K562 (cell line): ENCODE measurements around the gene CEBPE. TPM values are rescaled to one million over a fixed set of nuclear protein-coding genes. Genes with fewer than 3 reads are reported as not detected.
A peak's percentile ranks its signal among the peaks of the same experiment; 100 is the strongest.

ENCODE experiments used
- ADNP ChIP-seq: fragments of 200-800 bp; sonication (Bioruptor generic); IDR thresholded peaks from 2 replicates; pipeline ENCODE4 v1.6.1; 2016; ENCODE audit warnings: missing genetic modification characterization, missing compliant biosample characterization
- ARID2 ChIP-seq: fragments of 450-650 bp; IDR thresholded peaks from 2 replicates; pipeline ENCODE4 v1.6.1; 2017; ENCODE audit warnings: antibody characterized with exemption, mild to moderate bottlenecking
- ASH1L ChIP-seq: fragments of 450-650 bp; IDR thresholded peaks from 2 replicates; pipeline ENCODE4 v1.6.1; 2018; ENCODE audit warnings: borderline replicate concordance, mild to moderate bottlenecking, low read depth; ENCODE audit not compliant: partially characterized antibody
- ATF1 ChIP-seq, 2 experiments: fragments of 450-650 bp in 1 of 2; IDR thresholded peaks; 2 replicates each; pipeline ENCODE4 v1.6.1; 2016; ENCODE audit warnings: missing compliant biosample characterization in 1 of 2, missing genetic modification characterization in 1 of 2
- BACH1 ChIP-seq: fragments of 200-800 bp; sonication (Bioruptor generic); IDR thresholded peaks from 2 replicates; pipeline ENCODE4 v1.6.1; 2016; ENCODE audit warnings: missing genetic modification characterization, missing compliant biosample characterization
- CGGBP1 ChIP-seq: fragments of 250-450 bp; sonication (Bioruptor Pico); IDR thresholded peaks from 2 replicates; pipeline ENCODE4 v1.9.0; 2021; ENCODE audit warnings: mild to moderate bottlenecking
- COPS2 ChIP-seq: fragments of 450-650 bp; conservative IDR thresholded peaks from 2 replicates; pipeline ENCODE4 v1.6.1; 2016; ENCODE audit warnings: mild to moderate bottlenecking, moderate library complexity
- KDM2B ChIP-seq: fragments of 250-450 bp; sonication (Bioruptor Pico); IDR thresholded peaks from 2 replicates; pipeline ENCODE4 v1.8.0; 2021; ENCODE audit warnings: mild to moderate bottlenecking, moderate library complexity
- LARP7 ChIP-seq: fragments of 450-650 bp; IDR thresholded peaks from 2 replicates; pipeline ENCODE4 v1.6.1; 2016
- NFE2L1 ChIP-seq: fragments of 450-650 bp; IDR thresholded peaks from 2 replicates; pipeline ENCODE4 v1.6.1; 2016; ENCODE audit warnings: missing genetic modification characterization, low read depth, mild to moderate bottlenecking, missing compliant biosample characterization, moderate library complexity, borderline replicate concordance
- NFYB ChIP-seq: IDR thresholded peaks from 2 replicates; pipeline ENCODE4 v1.6.1; 2011; ENCODE audit warnings: mild to moderate bottlenecking, moderate library complexity; ENCODE audit not compliant: insufficient read length; ENCODE audit errors: extremely low read depth
- NRF1 ChIP-seq, 2 experiments: fragments of 450-650 bp; IDR thresholded peaks in 1 of 2; conservative IDR thresholded peaks in 1 of 2; 2 replicates each; pipeline ENCODE4 v1.6.1; 2014; ENCODE audit warnings: mild to moderate bottlenecking in 2 of 2
- OTX1 ChIP-seq: fragments of 450-650 bp; formaldehyde crosslinking; IDR thresholded peaks from 2 replicates; pipeline ENCODE4 v1.4.0; 2022; ENCODE audit warnings: mild to moderate bottlenecking
- ZNF140 ChIP-seq: fragments of 250-450 bp; sonication (Bioruptor Pico); IDR thresholded peaks from 2 replicates; pipeline ENCODE4 v1.8.0; 2021; ENCODE audit warnings: moderate library complexity, mild to moderate bottlenecking, inconsistent platforms
- ZNF592 ChIP-seq: fragments of 450-650 bp; IDR thresholded peaks from 2 replicates; pipeline ENCODE4 v1.6.1; 2017; ENCODE audit warnings: antibody characterized with exemption, mild to moderate bottlenecking
- ZNF76 ChIP-seq: fragments of 250-450 bp; sonication (Bioruptor Pico); IDR thresholded peaks from 2 replicates; pipeline ENCODE4 v1.4.0; 2020; ENCODE audit warnings: mild to moderate bottlenecking, moderate library complexity, borderline replicate concordance
- ZNF780A ChIP-seq: fragments of 250-450 bp; sonication (Bioruptor Pico); IDR thresholded peaks from 2 replicates; pipeline ENCODE4 v1.5.0; 2021; ENCODE audit warnings: mild to moderate bottlenecking
- polyA plus RNA-seq, 8 experiments: library from polyadenylated mRNA; depleted of rRNA in 4 of 8; stranded (reverse) in 5 of 8; unstranded in 3 of 8; fragments of >200 nt; fragmentation: Nextera tagmentation in 2 of 8; fragmentation: Illumina TruSeq in 1 of 8; extraction: Ambion mirVana in 2 of 8; extraction: Trizol in 1 of 8; gene quantifications; 2 replicates each; pipeline versions ENCODE4 v1.2.1 to v1.2.3, GENCODE V29; 2011 to 2014; ENCODE audit warnings: inconsistent platforms in 1 of 8, missing spikeins in 1 of 8
- total RNA-seq, 7 experiments: library from RNA; depleted of rRNA in 6 of 7; stranded (reverse); fragments of >200 nt in 6 of 7; fragmentation: Illumina TruSeq in 2 of 7; extraction: Trizol in 2 of 7; gene quantifications; 2 replicates each; pipeline versions ENCODE4 v1.2.1 to v1.2.3, GENCODE V29; 2011 to 2021; ENCODE audit warnings: low replicate concordance in 1 of 7
- TF ChIP-seq, protein P1 (sequence below): sonication (generic); formaldehyde crosslinking; IDR thresholded peaks from 2 replicates; pipeline ENCODE4 v1.8.0; 2022; ENCODE audit warnings: mild to moderate bottlenecking, missing genetic modification reagents
- TF ChIP-seq, protein P2 (sequence below), 2 experiments: IDR thresholded peaks; 2 replicates each; pipeline ENCODE4 v1.6.1; 2012; ENCODE audit warnings: improper control_type of control experiment in 2 of 2, low read depth in 2 of 2, low read length in 2 of 2, borderline replicate concordance in 1 of 2
- TF ChIP-seq, protein P3 (sequence below): sonication (generic); formaldehyde crosslinking; IDR thresholded peaks from 2 replicates; pipeline ENCODE4 v1.8.0; 2022; ENCODE audit warnings: mild to moderate bottlenecking, missing genetic modification reagents

The CEBPE gene
- total and polyA plus RNA-seq, 9 of the 15 experiments (the other 6 are each of a cell fraction or from before 2014, with no cell fraction given) = 0.09 to 0.15 (median 0.13) TPM; not detected in 6

DNA sequence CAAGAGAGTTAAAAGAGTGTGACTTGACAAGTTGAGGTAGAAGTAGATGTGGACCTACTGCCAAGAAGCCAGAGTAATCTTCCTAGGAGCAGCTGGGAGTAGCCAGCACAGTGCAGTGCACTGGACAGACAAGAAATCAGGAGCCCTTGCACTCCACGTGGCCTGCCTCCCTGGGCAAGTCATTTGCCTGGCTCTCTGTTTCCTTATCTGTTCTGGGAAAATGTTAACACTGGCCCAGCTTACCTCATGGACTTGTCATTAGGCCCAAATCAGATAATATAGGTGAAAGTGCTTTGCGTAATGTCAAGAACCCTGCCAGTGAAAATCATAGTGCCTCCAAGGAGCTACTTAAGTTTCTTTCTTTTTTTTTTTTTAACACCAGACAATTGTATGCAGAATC is 45.2 kb upstream of the CEBPE start (continued):
- TF ChIP-seq, protein P1, sequence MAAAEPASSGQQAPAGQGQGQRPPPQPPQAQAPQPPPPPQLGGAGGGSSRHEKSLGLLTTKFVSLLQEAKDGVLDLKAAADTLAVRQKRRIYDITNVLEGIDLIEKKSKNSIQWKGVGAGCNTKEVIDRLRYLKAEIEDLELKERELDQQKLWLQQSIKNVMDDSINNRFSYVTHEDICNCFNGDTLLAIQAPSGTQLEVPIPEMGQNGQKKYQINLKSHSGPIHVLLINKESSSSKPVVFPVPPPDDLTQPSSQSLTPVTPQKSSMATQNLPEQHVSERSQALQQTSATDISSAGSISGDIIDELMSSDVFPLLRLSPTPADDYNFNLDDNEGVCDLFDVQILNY = no peak
- TF ChIP-seq NRF1 (conservative IDR thresholded peaks at IDR 0.05 in 1 of 2, IDR thresholded peaks at IDR 0.05 in 1 of 2) (peak; percentile 58 to 63; a peak in 3 of 4 replicates), CGGBP1 (CRISPR knock-in tag) (no peak), ATF1 (CRISPR knock-in tag; IDR thresholded peaks at IDR 0.05) (no peak), ATF1 (tag; IDR thresholded peaks at IDR 0.05) (peak; percentile 63), ZNF592 (peak; percentile 93), NFE2L1 (tag) (no peak), ZNF780A (CRISPR knock-in tag) (no peak), ADNP (tag) (0 out of 2 replicates have a peak, but pooled peaks have one; percentile 32), LARP7 (no peak), ZNF76 (CRISPR knock-in tag) (no peak), NFYB (no peak), ARID2 (no peak), COPS2 (no peak), KDM2B (CRISPR knock-in tag) (no peak), BACH1 (tag) (no peak), ZNF140 (no peak), ASH1L (no peak), OTX1 (CRISPR knock-in tag) (no peak)
- TF ChIP-seq, protein P2, sequence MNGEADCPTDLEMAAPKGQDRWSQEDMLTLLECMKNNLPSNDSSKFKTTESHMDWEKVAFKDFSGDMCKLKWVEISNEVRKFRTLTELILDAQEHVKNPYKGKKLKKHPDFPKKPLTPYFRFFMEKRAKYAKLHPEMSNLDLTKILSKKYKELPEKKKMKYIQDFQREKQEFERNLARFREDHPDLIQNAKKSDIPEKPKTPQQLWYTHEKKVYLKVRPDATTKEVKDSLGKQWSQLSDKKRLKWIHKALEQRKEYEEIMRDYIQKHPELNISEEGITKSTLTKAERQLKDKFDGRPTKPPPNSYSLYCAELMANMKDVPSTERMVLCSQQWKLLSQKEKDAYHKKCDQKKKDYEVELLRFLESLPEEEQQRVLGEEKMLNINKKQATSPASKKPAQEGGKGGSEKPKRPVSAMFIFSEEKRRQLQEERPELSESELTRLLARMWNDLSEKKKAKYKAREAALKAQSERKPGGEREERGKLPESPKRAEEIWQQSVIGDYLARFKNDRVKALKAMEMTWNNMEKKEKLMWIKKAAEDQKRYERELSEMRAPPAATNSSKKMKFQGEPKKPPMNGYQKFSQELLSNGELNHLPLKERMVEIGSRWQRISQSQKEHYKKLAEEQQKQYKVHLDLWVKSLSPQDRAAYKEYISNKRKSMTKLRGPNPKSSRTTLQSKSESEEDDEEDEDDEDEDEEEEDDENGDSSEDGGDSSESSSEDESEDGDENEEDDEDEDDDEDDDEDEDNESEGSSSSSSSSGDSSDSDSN (IDR thresholded peaks at IDR 0.05; ENCODE audit: borderline replicate concordance in 1 of 2, low read depth in 2 of 2, low read length in 2 of 2) = no peak
- TF ChIP-seq, protein P3, sequence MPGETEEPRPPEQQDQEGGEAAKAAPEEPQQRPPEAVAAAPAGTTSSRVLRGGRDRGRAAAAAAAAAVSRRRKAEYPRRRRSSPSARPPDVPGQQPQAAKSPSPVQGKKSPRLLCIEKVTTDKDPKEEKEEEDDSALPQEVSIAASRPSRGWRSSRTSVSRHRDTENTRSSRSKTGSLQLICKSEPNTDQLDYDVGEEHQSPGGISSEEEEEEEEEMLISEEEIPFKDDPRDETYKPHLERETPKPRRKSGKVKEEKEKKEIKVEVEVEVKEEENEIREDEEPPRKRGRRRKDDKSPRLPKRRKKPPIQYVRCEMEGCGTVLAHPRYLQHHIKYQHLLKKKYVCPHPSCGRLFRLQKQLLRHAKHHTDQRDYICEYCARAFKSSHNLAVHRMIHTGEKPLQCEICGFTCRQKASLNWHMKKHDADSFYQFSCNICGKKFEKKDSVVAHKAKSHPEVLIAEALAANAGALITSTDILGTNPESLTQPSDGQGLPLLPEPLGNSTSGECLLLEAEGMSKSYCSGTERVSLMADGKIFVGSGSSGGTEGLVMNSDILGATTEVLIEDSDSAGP (CRISPR knock-in tag) = no peak
